GM12878 (cell line): Measurements from ENCODE around the gene KLHL18.

Experiments
- CHD1 ChIP-seq: IDR thresholded peaks from 2 replicates; pipeline ENCODE4 v1.6.1; 2012; ENCODE audit warnings: low read depth, low read length, improper control_type of control experiment
- HDAC2 ChIP-seq: fragments of 200-600 bp; sonication (generic); IDR thresholded peaks from 2 replicates; pipeline ENCODE4 v1.6.1; 2017
- NFYA ChIP-seq: IDR thresholded peaks from 2 replicates; pipeline ENCODE4 v1.6.1; 2011; ENCODE audit warnings: low read depth, mild to moderate bottlenecking, low read length, improper control_type of control experiment, borderline replicate concordance
- TCF3 ChIP-seq: IDR thresholded peaks from 2 replicates; pipeline ENCODE4 v1.6.1; 2012; ENCODE audit warnings: low read depth, mild to moderate bottlenecking, low read length, borderline replicate concordance; ENCODE audit not compliant: insufficient read depth
- YBX1 ChIP-seq: fragments of 450-650 bp; IDR thresholded peaks from 2 replicates; pipeline ENCODE4 v1.6.1; 2016; ENCODE audit warnings: antibody characterized with exemption
- TF ChIP-seq, protein P1 (sequence below), 3 experiments: IDR thresholded peaks in 2 of 3; conservative IDR thresholded peaks in 1 of 3; 2 replicates each; pipeline ENCODE4 v1.5.1; 2011; ENCODE audit warnings: low read depth in 3 of 3, low read length in 3 of 3, mild to moderate bottlenecking in 3 of 3, control low read depth in 2 of 3, moderate library complexity in 2 of 3, inconsistent platforms in 1 of 3, mixed read lengths in 1 of 3; ENCODE audit not compliant: control insufficient read depth in 2 of 3, insufficient read depth in 1 of 3; ENCODE audit errors: extremely low read depth in 1 of 3

DNA sequence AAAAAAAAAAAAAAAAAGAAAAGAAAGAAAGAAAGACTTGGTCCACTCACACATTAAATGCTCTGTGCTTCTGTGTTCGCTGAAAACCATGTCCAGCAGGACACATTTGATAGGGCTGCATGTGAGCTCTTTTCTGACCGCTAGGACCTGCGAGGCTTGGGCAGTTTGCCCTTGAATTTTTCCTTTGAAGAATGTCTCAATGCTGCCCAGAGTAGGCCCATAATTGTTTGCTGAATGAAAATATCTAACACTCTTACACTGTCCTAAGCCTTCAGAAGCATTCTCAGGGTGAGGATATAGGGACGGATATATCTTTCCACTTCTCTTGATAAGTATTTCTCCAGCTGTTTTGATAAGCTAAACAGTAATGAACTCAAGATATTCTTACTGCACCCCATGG, 6.2 kb upstream of the KLHL18 start:
- TF ChIP-seq NFYA (no peak), CHD1 (no peak), HDAC2 (no peak), TCF3 (no peak), YBX1 (no peak)
- TF ChIP-seq, protein P1, sequence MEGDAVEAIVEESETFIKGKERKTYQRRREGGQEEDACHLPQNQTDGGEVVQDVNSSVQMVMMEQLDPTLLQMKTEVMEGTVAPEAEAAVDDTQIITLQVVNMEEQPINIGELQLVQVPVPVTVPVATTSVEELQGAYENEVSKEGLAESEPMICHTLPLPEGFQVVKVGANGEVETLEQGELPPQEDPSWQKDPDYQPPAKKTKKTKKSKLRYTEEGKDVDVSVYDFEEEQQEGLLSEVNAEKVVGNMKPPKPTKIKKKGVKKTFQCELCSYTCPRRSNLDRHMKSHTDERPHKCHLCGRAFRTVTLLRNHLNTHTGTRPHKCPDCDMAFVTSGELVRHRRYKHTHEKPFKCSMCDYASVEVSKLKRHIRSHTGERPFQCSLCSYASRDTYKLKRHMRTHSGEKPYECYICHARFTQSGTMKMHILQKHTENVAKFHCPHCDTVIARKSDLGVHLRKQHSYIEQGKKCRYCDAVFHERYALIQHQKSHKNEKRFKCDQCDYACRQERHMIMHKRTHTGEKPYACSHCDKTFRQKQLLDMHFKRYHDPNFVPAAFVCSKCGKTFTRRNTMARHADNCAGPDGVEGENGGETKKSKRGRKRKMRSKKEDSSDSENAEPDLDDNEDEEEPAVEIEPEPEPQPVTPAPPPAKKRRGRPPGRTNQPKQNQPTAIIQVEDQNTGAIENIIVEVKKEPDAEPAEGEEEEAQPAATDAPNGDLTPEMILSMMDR (IDR thresholded peaks at IDR 0.05 in 2 of 3, conservative IDR thresholded peaks at IDR 0.05 in 1 of 3; ENCODE audit: control insufficient read depth in 2 of 3, extremely low read depth in 1 of 3, insufficient read depth in 1 of 3, low read depth in 3 of 3, low read length in 3 of 3) = no peak
